Embryonic facial prominence (tissue), 1 donor: ENCODE data around the gene UNC45A.
"Not testable (repeated sequence)": the region's sequence is repeated elsewhere in the genome, so short reads cannot be mapped to it uniquely, and the experiment has no call there.

Experiments used
- DNase-seq: peaks from one replicate; pipeline ENCODE4 v3.0.0-alpha.2; 2016; ENCODE audit errors: extremely low spot score

The UNC45A gene

GRCh38 chr15:90916461-90916860, 18.6 kb upstream of the UNC45A start:
- no peak for DNase-seq

- no peak for DNase-seq
Observed at GRCh38 chr15:90917569-90917968, 17.5 kb upstream of the UNC45A start.

- no peak for DNase-seq
Observed at GRCh38 chr15:90918034-90918788, 16.9 kb upstream of the UNC45A start.

GRCh38 chr15:90918835-90919234, 16.2 kb upstream of the UNC45A start:
- DNase-seq, result no peak

- DNase-seq, result no peak
Observed at GRCh38 chr15:90921887-90922286, 13.2 kb upstream of the UNC45A start.

- not testable (repeated sequence) for DNase-seq
Observed at GRCh38 chr15:90922712-90923322, 12.3 kb upstream of the UNC45A start.

- DNase-seq, result no peak
Observed at GRCh38 chr15:90924375-90924774, 10.7 kb upstream of the UNC45A start.

- not testable (repeated sequence) for DNase-seq
Observed at GRCh38 chr15:90926766-90927165, 8.3 kb upstream of the UNC45A start.

GRCh38 chr15:90928106-90928505, 7.0 kb upstream of the UNC45A start:
- DNase-seq, result not testable (repeated sequence)

- DNase-seq, result no peak
Observed at GRCh38 chr15:90929246-90930019, 5.7 kb upstream of the UNC45A start.

- no peak for DNase-seq
Observed at GRCh38 chr15:90930861-90931574, 4.1 kb upstream of the UNC45A start.

- no peak for DNase-seq
Observed at GRCh38 chr15:90931575-90931827, 3.6 kb upstream of the UNC45A start.

GRCh38 chr15:90931828-90932659, 3.0 kb upstream of the UNC45A start, which contains the start of gene HDDC3:
HDDC3 (minus strand) TSS chr15:90932549; CDS start chr15:90932540, 9 bp downstream.
- DNase-seq, result no peak

- DNase-seq, result no peak
Observed at GRCh38 chr15:90932660-90932991, 2.5 kb upstream of the UNC45A start.

- no peak for DNase-seq
Observed at GRCh38 chr15:90933301-90933700, 1.8 kb upstream of the UNC45A start.

GRCh38 chr15:90934256-90934948, 683 bp upstream of the UNC45A start:
- DNase-seq, result no peak

- DNase-seq, result no peak
Observed at GRCh38 chr15:90936823-90937222, 1.7 kb downstream of the UNC45A start.

- DNase-seq, result no peak
Observed at GRCh38 chr15:90938261-90938660, 3.2 kb downstream of the UNC45A start.

- no peak for DNase-seq
Observed at GRCh38 chr15:90939756-90940155, 4.7 kb downstream of the UNC45A start.

GRCh38 chr15:90941038-90941437, 6.0 kb downstream of the UNC45A start:
- no peak for DNase-seq
